ENCODE results near the gene FUT4. TPM values are rescaled to one million over a fixed set of nuclear protein-coding genes. Genes with fewer than 3 reads are reported as not detected.
"Not testable (repeated sequence)": the region's sequence is repeated elsewhere in the genome, so short reads cannot be mapped to it uniquely, and the experiment has no call there.

The FUT4 gene
- total RNA-seq, result 2.8 and 3.0 TPM in 2 replicates
- long read RNA-seq, result 0 reads

- Mint-ChIP-seq H3K27me3 (ENCODE audit: unreplicated experiment) (no peaks in the 10 kb centered on the region), H3K36me3 (ENCODE audit: unreplicated experiment) (no peaks in the 10 kb centered on the region), H3K4me3 (ENCODE audit: unreplicated experiment) (peak within 1 kb of the TSS; percentile 90), H3K4me1 (ENCODE audit: unreplicated experiment) (peaks cover 33% of the 10 kb centered on the region), H3K9me3 (ENCODE audit: unreplicated experiment) (no peaks in the 10 kb centered on the region), H3K27ac (ENCODE audit: unreplicated experiment) (peak within 1 kb of the TSS; percentile 98)
- TF ChIP-seq CTCF (IDR thresholded peaks at IDR 0.05), result no peak
- DNase-seq (ENCODE audit: extremely low spot score, unreplicated experiment), result peak; percentile 90
Observed at GRCh38 chr11:94543695-94544645, at the start of gene FUT4. TSS of gene FUT4 (plus strand) at chr11:94543921. CDS start at chr11:94544134, 213 bp downstream.

GRCh38 chr11:94494126-94494680 lies 49.5 kb upstream of the FUT4 start:
- peaks cover 31% of the 10 kb centered on the region for H3K36me3 Mint-ChIP-seq (ENCODE audit: unreplicated experiment)
- peak overlapping the region; percentile 94 for H3K27ac Mint-ChIP-seq (ENCODE audit: unreplicated experiment)
- H3K4me1 Mint-ChIP-seq (ENCODE audit: unreplicated experiment), result peaks cover 22% of the 10 kb centered on the region
- H3K4me3 Mint-ChIP-seq (ENCODE audit: unreplicated experiment), result peak overlapping the region; percentile 96
- no peaks in the 10 kb centered on the region for H3K9me3 Mint-ChIP-seq (ENCODE audit: unreplicated experiment)
- no peak for TF ChIP-seq CTCF (IDR thresholded peaks at IDR 0.05)
- no peak for DNase-seq (ENCODE audit: extremely low spot score, unreplicated experiment)
- H3K27me3 Mint-ChIP-seq (ENCODE audit: unreplicated experiment), result no peaks in the 10 kb centered on the region

GRCh38 chr11:94500181-94500580 lies 43.5 kb upstream of the FUT4 start:
- H3K36me3 Mint-ChIP-seq (ENCODE audit: unreplicated experiment), result peaks cover 24% of the 10 kb centered on the region
- no peak for TF ChIP-seq CTCF (IDR thresholded peaks at IDR 0.05)
- H3K9me3 Mint-ChIP-seq (ENCODE audit: unreplicated experiment), result no peaks in the 10 kb centered on the region
- no peak overlapping the region for H3K4me3 Mint-ChIP-seq (ENCODE audit: unreplicated experiment)
- H3K27me3 Mint-ChIP-seq (ENCODE audit: unreplicated experiment), result no peaks in the 10 kb centered on the region
- peaks cover 5% of the 10 kb centered on the region for H3K4me1 Mint-ChIP-seq (ENCODE audit: unreplicated experiment)
- no peak overlapping the region for H3K27ac Mint-ChIP-seq (ENCODE audit: unreplicated experiment)
- DNase-seq (ENCODE audit: extremely low spot score, unreplicated experiment), result no peak

GRCh38 chr11:94501522-94501921 lies 42.2 kb upstream of the FUT4 start:
- Mint-ChIP-seq H3K9me3 (ENCODE audit: unreplicated experiment) (no peaks in the 10 kb centered on the region), H3K27ac (ENCODE audit: unreplicated experiment) (no peak overlapping the region), H3K27me3 (ENCODE audit: unreplicated experiment) (peaks cover 6% of the 10 kb centered on the region), H3K36me3 (ENCODE audit: unreplicated experiment) (peaks cover 23% of the 10 kb centered on the region), H3K4me1 (ENCODE audit: unreplicated experiment) (no peaks in the 10 kb centered on the region), H3K4me3 (ENCODE audit: unreplicated experiment) (no peak overlapping the region)
- no peak for DNase-seq (ENCODE audit: extremely low spot score, unreplicated experiment)
- TF ChIP-seq CTCF (IDR thresholded peaks at IDR 0.05), result no peak

- H3K27me3 Mint-ChIP-seq (ENCODE audit: unreplicated experiment), result peaks cover 22% of the 10 kb centered on the region
- TF ChIP-seq CTCF (IDR thresholded peaks at IDR 0.05), result peak; percentile 73
- no peaks in the 10 kb centered on the region for H3K4me1 Mint-ChIP-seq (ENCODE audit: unreplicated experiment)
- H3K9me3 Mint-ChIP-seq (ENCODE audit: unreplicated experiment), result no peaks in the 10 kb centered on the region
- no peak overlapping the region for H3K4me3 Mint-ChIP-seq (ENCODE audit: unreplicated experiment)
- DNase-seq (ENCODE audit: extremely low spot score, unreplicated experiment), result no peak
- no peak overlapping the region for H3K27ac Mint-ChIP-seq (ENCODE audit: unreplicated experiment)
- peaks cover 2% of the 10 kb centered on the region for H3K36me3 Mint-ChIP-seq (ENCODE audit: unreplicated experiment)
Observed at GRCh38 chr11:94504689-94505293, 38.9 kb upstream of the FUT4 start.

- not testable (repeated sequence) for H3K4me1 Mint-ChIP-seq (ENCODE audit: unreplicated experiment); H3K4me3 Mint-ChIP-seq (ENCODE audit: unreplicated experiment); DNase-seq (ENCODE audit: extremely low spot score, unreplicated experiment); H3K9me3 Mint-ChIP-seq (ENCODE audit: unreplicated experiment); H3K36me3 Mint-ChIP-seq (ENCODE audit: unreplicated experiment); H3K27ac Mint-ChIP-seq (ENCODE audit: unreplicated experiment)
- H3K27me3 Mint-ChIP-seq (ENCODE audit: unreplicated experiment), result peaks cover 31% of the 10 kb centered on the region
Observed at GRCh38 chr11:94506513-94506912, 37.2 kb upstream of the FUT4 start.
